ENCODE results near the gene CLOCK.

DNA sequence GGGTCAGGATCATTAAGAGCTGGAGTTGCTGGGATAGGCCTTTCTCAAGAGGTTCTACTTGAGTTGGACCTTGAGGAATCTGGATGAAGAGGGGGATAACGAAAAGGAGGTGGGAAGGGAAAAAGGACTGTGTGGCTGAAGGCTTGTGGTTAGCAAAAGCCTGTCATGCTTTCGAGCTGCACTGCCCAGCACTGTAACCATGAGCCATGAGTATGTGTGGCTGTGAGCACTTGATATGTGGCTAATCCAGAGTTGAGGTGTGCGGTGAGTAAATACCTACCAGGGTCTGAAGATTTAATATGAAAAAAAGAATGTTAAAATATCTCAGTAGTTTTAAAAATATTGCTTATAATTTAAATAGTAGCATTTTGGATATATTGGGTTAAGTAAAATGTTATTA lies 139.6 kb downstream of the CLOCK start:
- TF ChIP-seq, protein P1, sequence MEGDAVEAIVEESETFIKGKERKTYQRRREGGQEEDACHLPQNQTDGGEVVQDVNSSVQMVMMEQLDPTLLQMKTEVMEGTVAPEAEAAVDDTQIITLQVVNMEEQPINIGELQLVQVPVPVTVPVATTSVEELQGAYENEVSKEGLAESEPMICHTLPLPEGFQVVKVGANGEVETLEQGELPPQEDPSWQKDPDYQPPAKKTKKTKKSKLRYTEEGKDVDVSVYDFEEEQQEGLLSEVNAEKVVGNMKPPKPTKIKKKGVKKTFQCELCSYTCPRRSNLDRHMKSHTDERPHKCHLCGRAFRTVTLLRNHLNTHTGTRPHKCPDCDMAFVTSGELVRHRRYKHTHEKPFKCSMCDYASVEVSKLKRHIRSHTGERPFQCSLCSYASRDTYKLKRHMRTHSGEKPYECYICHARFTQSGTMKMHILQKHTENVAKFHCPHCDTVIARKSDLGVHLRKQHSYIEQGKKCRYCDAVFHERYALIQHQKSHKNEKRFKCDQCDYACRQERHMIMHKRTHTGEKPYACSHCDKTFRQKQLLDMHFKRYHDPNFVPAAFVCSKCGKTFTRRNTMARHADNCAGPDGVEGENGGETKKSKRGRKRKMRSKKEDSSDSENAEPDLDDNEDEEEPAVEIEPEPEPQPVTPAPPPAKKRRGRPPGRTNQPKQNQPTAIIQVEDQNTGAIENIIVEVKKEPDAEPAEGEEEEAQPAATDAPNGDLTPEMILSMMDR (IDR thresholded peaks at IDR 0.05): no peak
- no peak for TF ChIP-seq POLR2A (IDR thresholded peaks at IDR 0.05)
